ENCODE data around the gene TRABD2B.
A peak's percentile ranks its signal among the peaks of the same experiment; 100 is the strongest.

Gene TRABD2B

DNA sequence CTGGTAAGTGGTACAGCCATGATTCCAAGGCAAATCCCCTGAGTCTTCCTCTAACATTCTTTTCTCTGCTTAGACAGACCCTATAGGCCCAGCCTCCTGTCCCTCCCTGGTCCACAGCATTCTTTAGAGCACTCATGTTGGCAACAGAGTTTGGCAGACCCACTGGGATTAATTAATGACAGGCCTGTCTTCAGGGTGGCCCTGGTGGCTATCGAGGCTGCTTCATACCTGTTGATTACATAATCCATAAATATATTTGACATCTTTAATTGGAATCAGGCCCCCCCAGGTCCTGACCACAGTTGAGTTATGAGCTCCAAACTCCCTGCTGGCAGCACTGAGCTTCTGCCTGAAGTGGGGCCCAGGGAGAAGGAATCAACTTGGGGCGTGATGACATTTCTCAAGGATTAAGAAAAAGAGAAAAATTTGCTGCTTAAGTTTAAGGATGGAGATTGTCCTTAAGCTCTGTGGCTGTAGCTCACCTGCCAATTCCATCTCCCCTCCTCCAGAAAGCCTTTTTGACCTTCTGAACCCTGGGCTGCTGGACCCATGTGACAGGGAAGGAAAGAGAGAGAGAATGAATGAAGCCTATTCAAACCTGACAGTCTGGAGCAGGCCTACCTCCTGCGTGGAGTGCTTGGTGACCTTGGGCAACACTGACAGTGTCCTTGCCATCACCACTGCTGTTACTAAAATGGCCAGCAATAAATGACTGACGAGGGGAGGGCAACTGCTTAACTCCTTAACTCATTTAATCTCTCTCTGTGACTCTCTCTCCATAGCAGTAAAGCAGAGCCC is 156.6 kb downstream of the TRABD2B start:
- Histone ChIP-seq H3K9me3 (ENCODE audit: control insufficient read depth, insufficient read depth, low read depth, low read length) (no peaks in the 10 kb centered on the region), H3K27ac (ENCODE audit: extremely low read depth, low read depth, low read length) (no peak overlapping the region), H3K36me3 (ENCODE audit: control insufficient read depth in 2 of 2, insufficient read depth in 1 of 2, low read length in 2 of 2) (no peaks in the 10 kb centered on the region), H3K4me3 (ENCODE audit: low read depth, low read length) (no peak overlapping the region), H3K4me1 (ENCODE audit: control insufficient read depth, insufficient read depth, low read length) (no peaks in the 10 kb centered on the region)
- ChIA-PET POLR2A (no interaction called here), CTCF (no interaction called here)
- TF ChIP-seq ZNF341 (tag by site-specific recombination; IDR thresholded peaks at IDR 0.05; ENCODE audit: low read depth): no peak
- TF ChIP-seq SCRT2 (tag by site-specific recombination; IDR thresholded peaks at IDR 0.05): peak; percentile 31; the same call in 1 of the 2 replicates
- TF ChIP-seq, protein P1, sequence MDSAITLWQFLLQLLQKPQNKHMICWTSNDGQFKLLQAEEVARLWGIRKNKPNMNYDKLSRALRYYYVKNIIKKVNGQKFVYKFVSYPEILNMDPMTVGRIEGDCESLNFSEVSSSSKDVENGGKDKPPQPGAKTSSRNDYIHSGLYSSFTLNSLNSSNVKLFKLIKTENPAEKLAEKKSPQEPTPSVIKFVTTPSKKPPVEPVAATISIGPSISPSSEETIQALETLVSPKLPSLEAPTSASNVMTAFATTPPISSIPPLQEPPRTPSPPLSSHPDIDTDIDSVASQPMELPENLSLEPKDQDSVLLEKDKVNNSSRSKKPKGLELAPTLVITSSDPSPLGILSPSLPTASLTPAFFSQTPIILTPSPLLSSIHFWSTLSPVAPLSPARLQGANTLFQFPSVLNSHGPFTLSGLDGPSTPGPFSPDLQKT (IDR thresholded peaks at IDR 0.05; ENCODE audit: borderline replicate concordance, low read depth, low read length): no peak
- 0 out of 2 replicates have a peak, but pooled peaks have one; percentile 18 for TF ChIP-seq SCRT1 (tag by site-specific recombination; IDR thresholded peaks at IDR 0.05; ENCODE audit: borderline replicate concordance)
- TF ChIP-seq ZNF223 (tag by site-specific recombination; IDR thresholded peaks at IDR 0.05): no peak
- TF ChIP-seq KLF10 (tag by site-specific recombination; IDR thresholded peaks at IDR 0.05): no peak
- peak; percentile 45 for TF ChIP-seq GLIS1 (tag by site-specific recombination; IDR thresholded peaks at IDR 0.05)
- TF ChIP-seq, protein P2, sequence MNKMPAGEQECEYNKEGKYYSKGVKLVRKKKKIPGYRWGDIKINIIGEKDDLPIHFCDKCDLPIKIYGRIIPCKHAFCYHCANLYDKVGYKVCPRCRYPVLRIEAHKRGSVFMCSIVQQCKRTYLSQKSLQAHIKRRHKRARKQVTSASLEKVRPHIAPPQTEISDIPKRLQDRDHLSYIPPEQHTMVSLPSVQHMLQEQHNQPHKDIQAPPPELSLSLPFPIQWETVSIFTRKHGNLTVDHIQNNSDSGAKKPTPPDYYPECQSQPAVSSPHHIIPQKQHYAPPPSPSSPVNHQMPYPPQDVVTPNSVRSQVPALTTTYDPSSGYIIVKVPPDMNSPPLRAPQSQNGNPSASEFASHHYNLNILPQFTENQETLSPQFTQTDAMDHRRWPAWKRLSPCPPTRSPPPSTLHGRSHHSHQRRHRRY (tag by site-specific recombination; IDR thresholded peaks at IDR 0.05): no peak

DNA sequence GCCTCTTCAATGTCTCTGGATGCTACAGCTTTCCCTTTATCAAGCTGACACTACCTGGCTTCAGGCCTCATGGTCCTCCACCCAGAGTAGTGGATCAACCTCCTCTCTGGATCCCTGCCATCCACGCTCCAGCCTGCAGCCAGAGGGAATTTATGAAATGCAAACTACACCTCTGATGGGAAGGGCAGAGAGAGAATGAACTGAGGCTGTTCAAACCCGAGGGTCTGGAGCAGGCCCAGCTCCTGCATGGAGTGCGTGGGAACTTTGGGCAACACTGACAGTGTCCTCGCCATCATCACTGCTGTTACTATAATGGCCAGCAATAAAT is 157.8 kb downstream of the TRABD2B start:
- no peak for TF ChIP-seq ZNF423 (tag by site-specific recombination; IDR thresholded peaks at IDR 0.05)
- TF ChIP-seq ZNF768 (tag by site-specific recombination; IDR thresholded peaks at IDR 0.05): no peak
- no peak for TF ChIP-seq KLF7 (tag by site-specific recombination; IDR thresholded peaks at IDR 0.05; ENCODE audit: borderline replicate concordance)
- TF ChIP-seq, protein P3, sequence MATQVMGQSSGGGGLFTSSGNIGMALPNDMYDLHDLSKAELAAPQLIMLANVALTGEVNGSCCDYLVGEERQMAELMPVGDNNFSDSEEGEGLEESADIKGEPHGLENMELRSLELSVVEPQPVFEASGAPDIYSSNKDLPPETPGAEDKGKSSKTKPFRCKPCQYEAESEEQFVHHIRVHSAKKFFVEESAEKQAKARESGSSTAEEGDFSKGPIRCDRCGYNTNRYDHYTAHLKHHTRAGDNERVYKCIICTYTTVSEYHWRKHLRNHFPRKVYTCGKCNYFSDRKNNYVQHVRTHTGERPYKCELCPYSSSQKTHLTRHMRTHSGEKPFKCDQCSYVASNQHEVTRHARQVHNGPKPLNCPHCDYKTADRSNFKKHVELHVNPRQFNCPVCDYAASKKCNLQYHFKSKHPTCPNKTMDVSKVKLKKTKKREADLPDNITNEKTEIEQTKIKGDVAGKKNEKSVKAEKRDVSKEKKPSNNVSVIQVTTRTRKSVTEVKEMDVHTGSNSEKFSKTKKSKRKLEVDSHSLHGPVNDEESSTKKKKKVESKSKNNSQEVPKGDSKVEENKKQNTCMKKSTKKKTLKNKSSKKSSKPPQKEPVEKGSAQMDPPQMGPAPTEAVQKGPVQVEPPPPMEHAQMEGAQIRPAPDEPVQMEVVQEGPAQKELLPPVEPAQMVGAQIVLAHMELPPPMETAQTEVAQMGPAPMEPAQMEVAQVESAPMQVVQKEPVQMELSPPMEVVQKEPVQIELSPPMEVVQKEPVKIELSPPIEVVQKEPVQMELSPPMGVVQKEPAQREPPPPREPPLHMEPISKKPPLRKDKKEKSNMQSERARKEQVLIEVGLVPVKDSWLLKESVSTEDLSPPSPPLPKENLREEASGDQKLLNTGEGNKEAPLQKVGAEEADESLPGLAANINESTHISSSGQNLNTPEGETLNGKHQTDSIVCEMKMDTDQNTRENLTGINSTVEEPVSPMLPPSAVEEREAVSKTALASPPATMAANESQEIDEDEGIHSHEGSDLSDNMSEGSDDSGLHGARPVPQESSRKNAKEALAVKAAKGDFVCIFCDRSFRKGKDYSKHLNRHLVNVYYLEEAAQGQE (tag by site-specific recombination; IDR thresholded peaks at IDR 0.05): no peak
- no peak for TF ChIP-seq SP3 (tag by site-specific recombination; IDR thresholded peaks at IDR 0.05)
- no peak for TF ChIP-seq ZBTB7A (tag by site-specific recombination; IDR thresholded peaks at IDR 0.05; ENCODE audit: low read depth)
- TF ChIP-seq YY2 (tag by site-specific recombination; IDR thresholded peaks at IDR 0.05): no peak
- no peak for TF ChIP-seq ZBTB21 (tag by site-specific recombination; IDR thresholded peaks at IDR 0.05)
- TF ChIP-seq ZNF530 (tag by site-specific recombination; IDR thresholded peaks at IDR 0.05; ENCODE audit: low read depth): no peak
- TF ChIP-seq ZNF654 (tag by site-specific recombination; IDR thresholded peaks at IDR 0.05; ENCODE audit: low read depth): no peak
- no peak for TF ChIP-seq ZNF214 (tag by site-specific recombination; IDR thresholded peaks at IDR 0.05; ENCODE audit: borderline replicate concordance)
- no peak for TF ChIP-seq GLIS2 (tag by site-specific recombination; IDR thresholded peaks at IDR 0.05)
- H3K27ac ChIP-seq (ENCODE audit: extremely low read depth, low read depth, low read length): no peak overlapping the region
- H3K4me1 ChIP-seq (ENCODE audit: control insufficient read depth, insufficient read depth, low read length): no peaks in the 10 kb centered on the region
- ChIA-PET CTCF (no interaction called here), POLR2A (no interaction called here)
- no peak overlapping the region for H3K4me3 ChIP-seq (ENCODE audit: low read depth, low read length)
- H3K9me3 ChIP-seq (ENCODE audit: control insufficient read depth, insufficient read depth, low read depth, low read length): no peaks in the 10 kb centered on the region
- H3K36me3 ChIP-seq (ENCODE audit: control insufficient read depth in 2 of 2, insufficient read depth in 1 of 2, low read length in 2 of 2): no peaks in the 10 kb centered on the region
